Neutrophil (primary cell): ENCODE data around the gene URB1.

Experiments used
- H3K27ac ChIP-seq: fragments of 200-600 bp; sonication (generic); 2 replicates; pipeline ENCODE4 v1.5.1; 2016; ENCODE audit warnings: mild to moderate bottlenecking, moderate library complexity
- H3K27me3 ChIP-seq: fragments of 200-600 bp; sonication (generic); 2 replicates; pipeline ENCODE4 v1.6.0; 2016; ENCODE audit warnings: mild to moderate bottlenecking
- H3K36me3 ChIP-seq: fragments of 200-600 bp; sonication (generic); 2 replicates; pipeline ENCODE4 v1.5.1; 2017
- H3K4me1 ChIP-seq, 2 experiments: fragments of 200-600 bp in 1 of 2; sonication (generic) in 1 of 2; 1 replicate in 1 of 2; 2 replicates in 1 of 2; pipeline versions ENCODE4 v1.5.1 to v1.6.1; 2013 to 2016; ENCODE audit warnings: low read depth in 1 of 2, low read length in 1 of 2, mild to moderate bottlenecking in 1 of 2, moderate library complexity in 1 of 2; ENCODE audit not compliant: control insufficient read depth in 1 of 2, insufficient read depth in 1 of 2
- H3K4me3 ChIP-seq, 2 experiments: fragments of 200-600 bp in 1 of 2; sonication (generic) in 1 of 2; 1 replicate in 1 of 2; 2 replicates in 1 of 2; pipeline ENCODE4 v1.5.1; 2013 to 2016; ENCODE audit warnings: low read depth in 1 of 2, low read length in 1 of 2, mild to moderate bottlenecking in 1 of 2, moderate library complexity in 1 of 2
- H3K9me3 ChIP-seq: fragments of 200-600 bp; sonication (generic); 2 replicates; pipeline ENCODE4 v1.5.1; 2016
- TF ChIP-seq, protein P1 (sequence below): fragments of 200-600 bp; sonication (generic); IDR thresholded peaks from 2 replicates; pipeline ENCODE4 v1.5.1; 2016; ENCODE audit warnings: antibody characterized with exemption

URB1 gene

DNA sequence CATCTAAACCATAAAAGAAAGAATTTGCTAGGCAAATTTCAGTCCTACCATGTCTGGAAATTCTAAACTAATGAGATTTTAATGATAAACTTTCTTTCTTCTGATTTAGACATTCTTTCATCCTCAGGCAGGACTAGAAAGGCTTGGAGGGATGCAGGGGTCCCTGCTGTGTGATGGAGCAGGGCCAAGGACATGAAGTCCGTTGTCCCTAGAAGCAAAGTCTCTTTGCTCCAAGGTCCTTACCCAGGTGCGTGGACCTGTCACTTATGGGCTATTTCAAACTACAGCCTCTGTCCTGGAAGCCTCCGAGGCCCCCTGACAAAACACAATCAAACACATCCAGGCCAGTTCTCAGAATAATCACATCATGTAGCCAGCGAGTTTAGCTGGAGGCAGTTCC is 26.6 kb downstream of the URB1 start:
- peaks cover 22% of the 10 kb centered on the region for H3K36me3 ChIP-seq
- TF ChIP-seq, protein P1, sequence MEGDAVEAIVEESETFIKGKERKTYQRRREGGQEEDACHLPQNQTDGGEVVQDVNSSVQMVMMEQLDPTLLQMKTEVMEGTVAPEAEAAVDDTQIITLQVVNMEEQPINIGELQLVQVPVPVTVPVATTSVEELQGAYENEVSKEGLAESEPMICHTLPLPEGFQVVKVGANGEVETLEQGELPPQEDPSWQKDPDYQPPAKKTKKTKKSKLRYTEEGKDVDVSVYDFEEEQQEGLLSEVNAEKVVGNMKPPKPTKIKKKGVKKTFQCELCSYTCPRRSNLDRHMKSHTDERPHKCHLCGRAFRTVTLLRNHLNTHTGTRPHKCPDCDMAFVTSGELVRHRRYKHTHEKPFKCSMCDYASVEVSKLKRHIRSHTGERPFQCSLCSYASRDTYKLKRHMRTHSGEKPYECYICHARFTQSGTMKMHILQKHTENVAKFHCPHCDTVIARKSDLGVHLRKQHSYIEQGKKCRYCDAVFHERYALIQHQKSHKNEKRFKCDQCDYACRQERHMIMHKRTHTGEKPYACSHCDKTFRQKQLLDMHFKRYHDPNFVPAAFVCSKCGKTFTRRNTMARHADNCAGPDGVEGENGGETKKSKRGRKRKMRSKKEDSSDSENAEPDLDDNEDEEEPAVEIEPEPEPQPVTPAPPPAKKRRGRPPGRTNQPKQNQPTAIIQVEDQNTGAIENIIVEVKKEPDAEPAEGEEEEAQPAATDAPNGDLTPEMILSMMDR: no peak
- H3K27ac ChIP-seq: no peak overlapping the region
- H3K4me3 ChIP-seq: no peak overlapping the region
- H3K27me3 ChIP-seq: no peaks in the 10 kb centered on the region
- H3K9me3 ChIP-seq: no peaks in the 10 kb centered on the region
- no peaks in the 10 kb centered on the region for H3K4me1 ChIP-seq

DNA sequence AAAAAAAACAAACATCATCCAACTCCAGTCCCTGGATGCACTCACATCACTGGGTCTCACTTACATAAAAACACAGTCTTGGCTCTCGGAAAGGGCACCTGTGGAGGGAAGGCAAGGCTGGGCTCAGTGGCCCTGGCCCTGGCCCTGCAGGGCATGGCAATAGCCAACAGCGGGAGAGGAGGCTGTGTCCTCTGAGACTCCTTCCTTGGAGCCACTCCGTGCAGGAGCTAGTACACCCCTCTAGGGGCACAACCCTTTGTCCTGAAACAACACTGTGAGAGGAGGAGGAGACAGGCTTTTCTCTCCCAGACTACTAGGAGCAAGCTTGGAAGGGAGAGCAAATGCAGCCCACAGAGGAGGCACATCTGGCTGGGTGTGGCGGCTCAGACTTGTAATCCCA is 28.0 kb downstream of the URB1 start:
- Histone ChIP-seq H3K4me3 (no peak overlapping the region), H3K4me1 (no peaks in the 10 kb centered on the region), H3K27ac (no peak overlapping the region), H3K27me3 (no peaks in the 10 kb centered on the region), H3K36me3 (peaks cover 22% of the 10 kb centered on the region), H3K9me3 (no peaks in the 10 kb centered on the region)
- TF ChIP-seq, protein P1: no peak

DNA sequence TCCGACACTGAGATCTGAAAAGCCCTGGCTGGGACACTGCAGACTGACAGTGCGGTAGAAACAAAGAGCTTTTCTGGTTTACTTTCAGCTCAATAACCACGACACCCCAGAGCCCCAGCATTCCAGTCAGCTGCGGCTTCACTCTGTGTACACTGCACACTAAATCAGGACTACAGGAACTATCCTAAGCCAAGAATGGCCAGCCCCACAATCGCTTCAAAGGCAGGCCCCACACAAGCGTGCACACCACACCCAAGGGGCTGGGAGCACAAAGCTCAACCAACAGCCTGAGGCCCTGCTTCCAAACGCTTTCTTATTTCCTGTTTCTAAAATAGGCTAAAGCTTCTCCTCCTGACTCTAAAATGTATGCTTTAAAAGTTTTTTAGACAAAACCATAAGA is 28.4 kb downstream of the URB1 start:
- Histone ChIP-seq H3K27ac (no peak overlapping the region), H3K4me3 (no peak overlapping the region), H3K4me1 (no peaks in the 10 kb centered on the region), H3K27me3 (no peaks in the 10 kb centered on the region), H3K36me3 (peaks cover 22% of the 10 kb centered on the region), H3K9me3 (no peaks in the 10 kb centered on the region)
- TF ChIP-seq, protein P1: no peak

DNA sequence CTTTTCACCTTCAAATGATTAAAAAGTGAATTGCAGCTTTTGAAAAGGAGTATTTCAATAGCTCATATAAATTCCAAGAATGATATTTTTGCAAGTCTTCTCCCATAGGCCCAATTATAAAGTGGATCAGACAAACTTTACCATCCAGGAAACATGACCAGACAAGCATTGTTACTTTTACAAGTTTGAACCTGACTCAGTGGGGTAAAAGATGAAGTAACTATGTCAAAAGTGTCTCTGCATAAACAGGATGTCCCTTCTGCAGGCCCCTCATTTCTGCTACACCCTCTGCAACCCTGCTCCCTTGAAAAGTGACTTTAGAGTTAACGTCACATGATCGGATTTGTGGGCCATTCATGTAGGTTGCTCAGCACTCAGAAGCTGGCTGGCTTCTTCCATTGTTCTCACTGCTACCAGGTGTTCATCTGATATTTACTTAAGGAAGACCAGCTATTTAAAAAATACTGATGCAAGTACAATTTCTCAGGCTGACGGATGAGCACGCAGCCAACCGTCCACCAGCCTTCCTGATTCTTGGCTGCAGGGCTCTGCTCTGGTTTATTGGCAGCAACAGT is 32.3 kb downstream of the URB1 start:
- H3K36me3 ChIP-seq: peaks cover 19% of the 10 kb centered on the region
- H3K4me1 ChIP-seq: no peaks in the 10 kb centered on the region
- TF ChIP-seq, protein P1: no peak
- no peaks in the 10 kb centered on the region for H3K27me3 ChIP-seq
- H3K9me3 ChIP-seq: no peaks in the 10 kb centered on the region
- H3K4me3 ChIP-seq: no peak overlapping the region
- H3K27ac ChIP-seq: no peak overlapping the region

DNA sequence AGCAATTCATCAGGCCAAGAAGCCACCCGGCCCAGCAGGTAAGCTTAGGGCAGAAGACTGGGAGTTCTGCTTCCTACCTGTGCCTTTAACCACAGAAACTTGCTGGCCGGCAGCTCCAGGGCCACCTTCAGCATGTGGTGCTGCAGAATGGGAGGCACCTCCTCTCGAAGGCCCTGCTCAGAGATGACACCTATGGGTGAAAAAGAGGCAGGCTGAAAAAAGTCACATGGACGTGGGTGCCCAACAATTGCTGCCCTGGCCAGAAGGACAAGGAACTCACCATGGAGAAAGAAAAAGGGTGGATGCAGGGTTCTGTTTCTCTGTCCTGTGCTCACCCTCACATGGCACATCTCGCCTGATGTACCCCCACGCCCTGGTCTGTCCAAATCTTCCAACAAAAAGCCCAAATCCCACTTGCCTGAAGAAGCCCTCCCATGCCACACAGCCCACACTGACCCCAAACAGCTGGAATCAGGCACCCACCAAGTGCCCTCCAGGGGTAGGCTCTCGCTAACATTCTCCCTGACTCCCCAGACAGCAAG is 33.0 kb downstream of the URB1 start:
- peaks cover 21% of the 10 kb centered on the region for H3K36me3 ChIP-seq

More for the DNA sequence above, 33.0 kb downstream of the URB1 start:
- H3K27ac ChIP-seq: no peak overlapping the region
- TF ChIP-seq, protein P1: no peak
- H3K9me3 ChIP-seq: no peaks in the 10 kb centered on the region
- H3K4me1 ChIP-seq: no peaks in the 10 kb centered on the region
- no peak overlapping the region for H3K4me3 ChIP-seq
- no peaks in the 10 kb centered on the region for H3K27me3 ChIP-seq
